G401.6 (cell line): ENCODE data around the gene ZNF682.
"Not testable (repeated sequence)": the region's sequence is repeated elsewhere in the genome, so short reads cannot be mapped to it uniquely, and the experiment has no call there.

Source experiments
- FAIRE-seq: peaks from 2 replicates; lab custom pipeline; 2012; peaks lifted over from hg19 to GRCh38; lab: Jason Lieb, UNC

ZNF682 gene

DNA sequence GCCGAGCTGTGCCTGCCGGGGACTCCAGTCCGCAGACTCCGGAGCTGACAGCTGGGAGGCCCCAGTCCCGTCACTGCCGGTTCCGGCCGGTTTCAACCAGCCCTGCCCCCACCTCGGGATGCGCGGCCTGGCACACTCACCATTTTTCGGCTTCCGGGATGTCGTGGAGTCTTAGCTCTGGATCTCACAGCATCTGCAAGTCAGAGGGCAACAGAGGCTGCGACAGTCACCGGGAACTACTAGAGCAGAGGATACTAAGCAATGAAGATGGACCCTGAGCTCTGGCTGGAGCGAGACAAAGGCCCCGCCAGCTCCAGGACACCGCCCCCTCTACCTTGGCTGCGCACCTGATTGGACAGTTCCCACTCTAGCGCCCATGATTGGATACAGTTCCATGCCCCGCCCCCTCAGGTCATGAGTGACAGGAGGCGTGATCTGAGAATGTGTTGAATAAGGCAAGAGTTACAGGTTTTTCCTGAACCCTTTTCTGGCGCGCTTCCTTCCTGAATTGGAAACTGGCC lies at the start of gene ZNF682:
ZNF682 (minus strand) TSS at position 303 of the 521 bp plus-strand sequence; CDS start at position 143, 160 bp downstream.
- FAIRE-seq: no peak

DNA sequence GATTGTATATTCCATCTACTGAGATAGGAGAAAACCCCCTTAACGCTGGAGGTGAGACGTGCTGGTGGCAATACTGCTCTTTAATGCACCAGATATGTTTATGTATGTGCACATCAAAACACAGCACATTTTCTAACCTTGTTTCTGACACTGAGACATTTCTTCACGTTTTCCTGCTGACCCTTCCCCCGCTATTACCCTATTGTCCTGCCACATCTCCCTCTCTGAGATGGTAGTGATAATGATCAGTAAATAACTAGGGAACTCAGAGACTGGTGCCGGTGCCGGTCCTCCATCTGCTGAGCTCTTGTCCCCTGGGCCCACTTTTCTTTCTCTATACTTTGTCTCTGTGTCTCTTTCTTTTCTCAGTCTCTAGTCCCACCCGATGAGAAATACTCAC lies 43.6 kb upstream of the ZNF682 start:
- FAIRE-seq: not testable (repeated sequence)

DNA sequence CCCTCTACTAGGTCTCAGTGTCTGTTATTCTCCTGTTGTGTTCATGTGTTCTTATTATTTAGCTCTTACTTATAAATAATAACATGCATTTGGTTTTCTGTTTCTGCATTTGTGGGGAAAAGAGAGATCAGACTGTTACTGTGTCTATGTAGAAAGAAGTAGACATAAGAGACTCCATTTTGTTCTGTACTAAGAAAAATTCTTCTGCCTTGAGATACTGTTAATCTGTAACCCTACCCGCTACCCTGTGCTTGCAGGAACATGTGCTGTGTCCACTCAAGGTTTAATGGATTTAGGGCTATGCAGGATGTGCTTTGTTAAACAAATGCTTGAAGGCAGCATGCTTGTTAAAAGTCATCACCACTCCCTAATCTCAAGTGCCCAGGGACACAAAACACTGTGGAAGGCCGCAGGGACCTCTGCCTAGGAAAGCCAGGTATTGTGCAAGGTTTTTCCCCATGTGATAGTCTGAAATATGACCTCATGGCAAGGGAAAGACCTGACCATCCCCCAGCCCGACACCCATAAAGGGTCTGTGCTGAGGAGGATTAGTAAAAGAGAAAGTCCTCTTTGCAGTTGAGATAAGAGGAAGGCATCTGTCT lies 43.0 kb upstream of the ZNF682 start:
- FAIRE-seq: not testable (repeated sequence)

- no peak for FAIRE-seq
Observed at GRCh38 chr19:20080656-20081055, 41.4 kb upstream of the ZNF682 start.

GRCh38 chr19:20079476-20079875 lies 40.2 kb upstream of the ZNF682 start:
- FAIRE-seq: no peak

DNA sequence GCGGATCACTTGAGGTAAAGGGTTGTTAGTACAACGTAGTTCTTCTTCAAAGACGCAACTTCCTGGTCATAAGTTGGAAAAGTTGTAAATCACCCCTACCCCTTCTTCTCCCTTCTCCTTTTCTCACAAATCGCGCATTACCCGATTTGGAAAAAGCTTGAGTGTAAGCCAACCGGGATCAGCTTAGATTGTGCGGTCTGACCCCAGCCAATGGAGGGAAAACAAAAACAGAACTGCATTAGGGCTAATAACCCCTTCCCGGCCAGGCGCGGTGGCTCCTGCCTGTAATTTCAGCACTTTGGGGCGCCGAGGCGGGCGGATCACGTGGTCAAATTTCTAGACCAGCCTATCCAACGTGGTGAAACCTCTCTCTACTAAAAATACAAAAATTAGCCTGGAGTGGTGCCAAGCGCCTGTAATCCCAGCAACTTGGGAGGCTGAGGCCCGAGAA lies 39.3 kb upstream of the ZNF682 start:
- FAIRE-seq: no peak

- no peak for FAIRE-seq
Observed at GRCh38 chr19:20077791-20078463, 38.6 kb upstream of the ZNF682 start, which contains the start of gene ZNF90. Gene ZNF90 (plus strand): TSS chr19:20078000. CDS start chr19:20078133, 133 bp downstream.

GRCh38 chr19:20072936-20073335 lies 33.6 kb upstream of the ZNF682 start:
- no peak for FAIRE-seq

DNA sequence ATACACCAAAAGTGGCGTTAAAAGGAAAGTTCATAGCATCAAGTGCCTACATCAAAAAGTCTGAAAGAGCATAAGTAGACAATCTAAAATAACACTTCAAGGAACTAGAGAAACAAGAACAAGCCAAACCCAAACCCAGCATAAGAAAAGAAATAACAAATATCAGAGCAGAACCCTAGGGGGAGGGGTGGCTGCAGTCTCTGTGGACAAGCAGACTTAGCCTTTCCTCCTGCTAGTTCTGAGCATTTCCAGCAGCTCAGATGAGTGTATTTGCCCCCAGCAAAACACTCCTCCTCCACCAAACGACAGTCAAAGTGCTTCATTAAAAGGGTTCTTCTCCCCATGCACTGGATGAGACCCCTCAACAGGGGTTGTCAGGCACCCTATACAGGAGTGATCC lies 31.4 kb upstream of the ZNF682 start:
- FAIRE-seq: no peak

DNA sequence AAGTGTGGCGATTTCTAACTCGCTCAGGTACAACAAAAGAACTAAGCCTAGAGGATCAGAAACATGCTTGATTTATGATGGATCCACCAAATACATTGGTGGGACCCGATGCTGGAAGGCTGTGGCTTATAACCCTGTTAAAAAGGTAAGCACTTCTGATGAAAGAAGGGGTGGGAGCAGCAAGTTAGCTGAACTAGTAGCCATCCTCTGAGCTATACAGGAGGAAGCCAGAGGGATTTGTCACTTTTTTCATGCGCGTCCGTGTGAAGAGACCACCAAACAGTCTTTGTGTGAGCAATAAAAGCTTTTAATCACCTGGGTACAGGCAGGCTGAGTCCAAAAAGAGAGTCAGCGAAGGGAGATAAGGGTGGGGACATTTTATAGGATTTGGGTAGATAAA lies 29.3 kb upstream of the ZNF682 start:
- FAIRE-seq: not testable (repeated sequence)

- no peak for FAIRE-seq
Observed at GRCh38 chr19:20067943-20068342, 28.6 kb upstream of the ZNF682 start.

- FAIRE-seq: no peak
Observed at GRCh38 chr19:20066861-20067260, 27.6 kb upstream of the ZNF682 start.

GRCh38 chr19:20060282-20060681 lies 21.0 kb upstream of the ZNF682 start:
- FAIRE-seq: no peak

DNA sequence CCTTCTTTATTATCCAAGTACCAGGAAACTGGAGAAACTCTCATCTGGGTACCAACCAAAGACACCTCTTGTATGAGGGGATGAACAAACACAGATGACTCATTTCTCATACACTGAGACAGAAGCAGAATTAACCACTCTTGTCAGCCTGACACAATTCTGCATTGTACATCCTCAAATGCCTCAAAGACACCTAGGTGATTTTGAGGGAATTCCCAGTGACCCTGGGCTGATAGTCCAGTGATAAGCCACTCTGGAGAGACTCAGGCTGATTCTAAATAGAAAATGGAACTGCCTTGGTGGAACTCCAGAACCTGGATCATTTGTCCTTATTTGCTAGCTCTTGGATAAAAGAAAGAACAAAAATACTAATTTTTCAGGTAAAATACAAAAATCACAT lies 19.4 kb upstream of the ZNF682 start:
- FAIRE-seq: not testable (repeated sequence)

DNA sequence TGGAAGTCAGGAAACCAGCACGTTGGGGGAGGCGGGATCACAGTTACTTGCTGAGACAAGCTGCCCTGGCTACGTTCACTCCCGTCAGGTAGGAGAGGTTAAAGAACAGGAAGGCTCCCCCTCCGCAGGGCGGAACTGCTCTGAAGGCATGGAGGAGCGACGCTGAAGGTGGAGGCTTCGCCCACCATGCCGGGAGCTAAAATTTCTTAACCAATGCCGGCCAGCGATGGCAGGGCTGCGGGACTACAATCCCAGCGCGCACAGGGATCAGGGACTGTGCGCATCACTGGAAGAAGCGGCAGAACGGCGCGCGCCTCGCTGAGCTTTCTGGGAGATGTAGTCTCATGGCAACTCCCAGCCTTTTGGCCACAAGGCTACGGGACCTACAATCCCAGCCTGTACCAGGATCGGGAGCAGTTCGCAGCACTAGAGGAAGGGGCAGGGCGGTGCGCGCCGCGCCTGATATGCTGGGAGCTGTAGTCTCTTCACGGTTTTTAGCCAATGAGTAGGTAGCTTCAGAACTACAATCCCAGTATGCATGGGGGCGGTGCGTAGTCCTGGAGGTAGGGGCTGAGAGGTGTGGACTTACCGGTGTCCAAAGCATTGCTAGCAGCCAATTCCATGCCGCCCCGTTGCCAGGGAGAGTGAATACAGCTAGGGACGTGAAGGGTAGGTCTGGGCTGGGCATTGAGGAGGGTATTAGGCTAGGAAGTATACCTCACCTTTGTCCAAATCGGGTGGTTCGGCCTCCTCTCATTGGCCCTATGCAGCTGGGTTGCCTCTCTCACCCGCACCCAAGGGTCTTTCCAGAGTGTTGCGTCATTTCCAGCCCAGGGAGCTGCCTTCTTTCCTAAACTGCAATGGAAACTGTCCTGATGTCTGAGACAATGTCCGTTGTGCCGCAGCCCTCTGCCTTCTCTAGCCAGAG lies 12.8 kb upstream of the ZNF682 start:
- FAIRE-seq: no peak

DNA sequence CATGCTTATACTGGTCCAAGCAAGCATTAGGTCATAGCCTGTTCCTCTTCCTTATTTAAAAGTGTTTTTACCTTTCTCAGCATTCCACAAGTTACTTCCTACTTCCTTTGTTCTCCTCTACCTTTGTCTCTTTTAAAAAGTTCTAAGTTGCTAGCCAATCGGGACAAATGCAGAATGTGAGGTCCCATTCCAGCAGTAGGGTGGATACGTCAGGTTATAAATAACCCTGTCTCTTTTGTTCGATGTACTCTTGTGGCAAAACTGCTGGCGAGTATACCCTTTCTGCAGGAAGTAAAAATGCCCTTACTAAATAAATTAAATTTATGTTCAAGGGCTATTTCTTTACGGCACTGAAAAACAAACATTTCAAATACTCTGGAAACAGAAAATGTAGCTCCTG lies 6.4 kb upstream of the ZNF682 start:
- not testable (repeated sequence) for FAIRE-seq

DNA sequence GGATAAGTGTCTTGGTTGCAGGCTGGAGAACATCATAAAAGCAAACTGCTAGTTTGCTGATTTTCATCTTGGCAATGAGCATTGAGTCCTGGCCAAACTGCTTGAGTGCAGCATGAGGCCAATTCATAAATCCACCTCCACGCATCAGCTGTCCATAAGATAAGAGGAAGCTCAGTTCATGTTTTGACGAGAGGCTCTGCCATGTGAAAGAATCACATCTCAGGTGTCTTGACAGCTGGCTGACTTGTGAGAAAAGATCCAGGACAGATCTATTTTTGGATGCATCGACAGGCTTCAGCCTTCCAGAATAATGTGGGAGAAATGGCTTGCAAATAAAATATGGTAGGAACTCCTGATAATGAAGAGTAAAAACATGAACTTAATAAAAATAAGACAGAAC lies 5.4 kb upstream of the ZNF682 start:
- no peak for FAIRE-seq

DNA sequence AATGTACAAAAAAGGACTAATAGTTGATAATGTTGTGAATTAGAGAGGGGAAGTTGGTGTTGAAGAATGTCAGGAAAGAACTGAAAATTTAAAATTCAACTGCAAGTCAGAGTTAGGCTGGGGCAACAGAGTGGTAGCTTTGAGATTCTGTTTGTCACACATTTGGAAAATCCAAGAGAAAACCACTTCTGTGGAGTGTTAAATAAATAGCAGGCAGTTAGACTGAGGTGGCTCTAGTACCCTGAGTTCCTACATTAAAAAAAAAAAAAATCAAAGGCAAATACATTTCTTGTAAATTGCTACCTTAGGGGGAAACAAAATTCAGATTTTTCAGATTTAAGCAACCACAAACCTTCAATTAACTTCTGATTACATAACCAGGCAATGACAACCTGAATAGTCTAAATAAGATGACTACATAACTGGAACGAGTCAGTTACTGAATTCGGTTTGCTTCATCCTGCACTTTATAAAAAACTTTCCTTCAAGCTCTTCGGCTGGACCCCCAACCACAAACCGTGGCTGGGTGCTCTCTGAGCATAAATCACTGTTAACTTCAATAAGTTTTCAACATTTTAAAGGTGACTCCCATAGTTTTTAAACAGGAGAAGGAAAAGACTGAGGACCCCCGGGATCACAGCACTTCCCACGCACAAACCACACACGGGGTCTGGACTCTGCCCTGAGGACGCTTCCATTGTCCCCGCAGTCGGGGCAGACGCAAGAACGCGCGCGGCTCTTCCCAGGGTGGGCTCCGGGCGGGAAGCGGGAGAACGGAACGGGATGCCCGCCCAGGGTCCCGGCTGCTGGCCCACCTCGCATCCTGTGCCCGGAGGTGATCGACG lies 725 bp downstream of the ZNF682 start:
- no peak for FAIRE-seq

- no peak for FAIRE-seq
Observed at GRCh38 chr19:20035935-20036334, 3.4 kb downstream of the ZNF682 start.

DNA sequence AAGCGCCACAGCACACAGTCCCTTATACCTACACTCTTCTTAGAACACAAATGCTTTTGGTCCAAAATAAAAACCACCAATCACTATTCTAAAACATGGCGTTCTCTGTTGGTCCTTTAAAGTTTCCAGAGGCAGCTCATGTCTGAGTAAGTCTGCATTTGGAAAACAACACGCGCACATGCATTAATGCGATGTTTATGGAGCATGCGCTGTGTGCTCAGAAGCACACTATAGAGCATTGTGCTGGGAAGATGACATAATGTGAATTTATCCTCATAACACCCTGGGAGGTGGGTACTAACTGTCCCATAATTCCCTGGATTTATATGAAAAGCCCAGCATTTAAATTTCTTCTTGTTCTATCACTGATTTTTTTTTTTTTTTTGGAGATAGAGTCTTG lies 10.7 kb downstream of the ZNF682 start:
- no peak for FAIRE-seq

- no peak for FAIRE-seq
Observed at GRCh38 chr19:20005741-20006140, 33.6 kb downstream of the ZNF682 start.
